Cardiac septum (tissue), 1 donor: Measurements from ENCODE around the gene ASXL3. TPM values are rescaled to one million over a fixed set of nuclear protein-coding genes. Genes with fewer than 3 reads are reported as not detected.

ENCODE experiments used
- DNase-seq: peaks from one replicate; pipeline ENCODE4 v3.0.0-alpha.2; 2020; ENCODE audit warnings: low spot score
- intact Hi-C: fragments of 100-400 bp; cut with DNase I; formaldehyde crosslinking; loops from one replicate; pipeline ENCODE4 v1.14.0; 2022
- long read RNA-seq: library from polyadenylated mRNA; unstranded; transcript quantifications from one replicate; pipeline ENCODE4 v2.0.0, GENCODE V29; 2021
- total RNA-seq: library from RNA; stranded (reverse); fragmentation: NEBNext Ultra II Directional; extraction: Animal tissue kit (Norgen Biotek cat#: 25700); gene quantifications from one replicate; pipeline ENCODE4 v1.2.1, GENCODE V29; 2021
- donor health status: DM: no; HTN: no; CAD: no.

ASXL3 gene
- 6.1 TPM for total RNA-seq
- long read RNA-seq, partial matches to known transcripts, result 0 of 3 reads
- long read RNA-seq, other reads (novel, unspliced or antisense), result 3 of 3 reads

GRCh38 chr18:33577685-33578517, at the start of gene ASXL3:
Gene ASXL3, plus strand, starts transcription at chr18:33578219. Its CDS starts 413 bp downstream, at chr18:33578632.
- no peak for DNase-seq
- intact Hi-C loops, result no loop called here

- no peak for DNase-seq
- intact Hi-C loops, result no loop called here
Observed at GRCh38 chr18:33532978-33533377, 45.0 kb upstream of the ASXL3 start.

- intact Hi-C loops, result no loop called here
- DNase-seq, result no peak
Observed at GRCh38 chr18:33536904-33537303, 41.1 kb upstream of the ASXL3 start.

- intact Hi-C loops, result no loop called here
- no peak for DNase-seq
Observed at GRCh38 chr18:33538418-33539042, 39.5 kb upstream of the ASXL3 start.

- intact Hi-C loops, result no loop called here
- DNase-seq, result no peak
Observed at GRCh38 chr18:33540392-33540791, 37.6 kb upstream of the ASXL3 start.

GRCh38 chr18:33541316-33541715, 36.7 kb upstream of the ASXL3 start:
- DNase-seq, result no peak
- intact Hi-C loops, result no loop called here

GRCh38 chr18:33556846-33557245, 21.2 kb upstream of the ASXL3 start:
- DNase-seq, result no peak
- intact Hi-C loops, result no loop called here

- intact Hi-C loops, result no loop called here
- DNase-seq, result no peak
Observed at GRCh38 chr18:33557706-33558105, 20.3 kb upstream of the ASXL3 start.

- intact Hi-C loops, result no loop called here
Observed at GRCh38 chr18:33558529-33558928, 19.5 kb upstream of the ASXL3 start.

GRCh38 chr18:33560686-33561370, 17.2 kb upstream of the ASXL3 start:
- DNase-seq, result no peak
- intact Hi-C loops, result no loop called here

More at GRCh38 chr18:33558529-33558928, 19.5 kb upstream of the ASXL3 start:
- DNase-seq, result no peak

GRCh38 chr18:33562741-33563140, 15.3 kb upstream of the ASXL3 start:
- no peak for DNase-seq
- intact Hi-C loops, result no loop called here

GRCh38 chr18:33567705-33568104, 10.3 kb upstream of the ASXL3 start:
- DNase-seq, result no peak
- intact Hi-C loops, result no loop called here

GRCh38 chr18:33571998-33572787, 5.8 kb upstream of the ASXL3 start:
- no peak for DNase-seq
- intact Hi-C loops, result no loop called here

GRCh38 chr18:33573193-33573592, 4.8 kb upstream of the ASXL3 start:
- intact Hi-C loops, result no loop called here
- no peak for DNase-seq

GRCh38 chr18:33575451-33575850, 2.6 kb upstream of the ASXL3 start:
- intact Hi-C loops, result no loop called here
- DNase-seq, result no peak

GRCh38 chr18:33576999-33577646, 896 bp upstream of the ASXL3 start:
- DNase-seq, result no peak
- intact Hi-C loops, result no loop called here

GRCh38 chr18:33578518-33579348, 714 bp downstream of the ASXL3 start:
- peak; percentile 76 for DNase-seq
- intact Hi-C loops, result no loop called here
